H9 (cell line): Measurements from ENCODE around the gene GRIP2. TPM values are rescaled to one million over a fixed set of nuclear protein-coding genes. Genes with fewer than 3 reads are reported as not detected.

Source experiments
- DNase-seq: peaks from one replicate; pipeline ENCODE4 v3.0.0-alpha.2; 2017
- H2AFZ ChIP-seq: one replicate; pipeline ENCODE4 v1.6.1; 2013; ENCODE audit warnings: mild to moderate bottlenecking, low read length, control low read depth, moderate library complexity
- H2AK5ac ChIP-seq: 2 replicates; pipeline ENCODE4 v1.6.1; 2013; ENCODE audit warnings: low read length, control low read depth, mixed read lengths; ENCODE audit not compliant: insufficient read length
- H2BK120ac ChIP-seq: one replicate; pipeline ENCODE4 v1.6.1; 2013; ENCODE audit warnings: low read depth, mild to moderate bottlenecking, low read length, control low read depth, inconsistent platforms; ENCODE audit not compliant: poor library complexity, severe bottlenecking
- H2BK12ac ChIP-seq: 2 replicates; pipeline ENCODE4 v1.6.1; 2013; ENCODE audit warnings: low read length, control low read depth, mixed read lengths, low read depth; ENCODE audit not compliant: insufficient read length
- H2BK15ac ChIP-seq: 2 replicates; pipeline ENCODE4 v1.6.1; 2013; ENCODE audit warnings: low read depth, low read length, control low read depth
- H2BK20ac ChIP-seq: one replicate; pipeline ENCODE4 v1.6.1; 2013; ENCODE audit warnings: low read depth, mild to moderate bottlenecking, low read length, control low read depth, inconsistent platforms; ENCODE audit not compliant: poor library complexity, severe bottlenecking
- H2BK5ac ChIP-seq: 2 replicates; pipeline ENCODE4 v1.6.1; 2013; ENCODE audit warnings: low read length, control low read depth, mixed read lengths; ENCODE audit not compliant: insufficient read length
- H3K14ac ChIP-seq: 2 replicates; pipeline ENCODE4 v1.6.1; 2013; ENCODE audit warnings: low read length, control low read depth; ENCODE audit not compliant: insufficient read depth
- H3K18ac ChIP-seq: 2 replicates; pipeline ENCODE4 v1.6.1; 2013; ENCODE audit warnings: low read depth, mild to moderate bottlenecking, mixed read lengths, low read length, control low read depth; ENCODE audit not compliant: insufficient read length
- H3K23ac ChIP-seq: 2 replicates; pipeline ENCODE4 v1.6.1; 2013; ENCODE audit warnings: low read length, control low read depth, mixed read lengths, low read depth; ENCODE audit not compliant: insufficient read length
- H3K23me2 ChIP-seq: 2 replicates; pipeline ENCODE4 v1.6.1; 2013; ENCODE audit warnings: low read depth, mild to moderate bottlenecking, mixed read lengths, low read length, control low read depth; ENCODE audit not compliant: insufficient read length, poor library complexity, severe bottlenecking
- H3K27ac ChIP-seq: 2 replicates; pipeline ENCODE4 v1.5.1; 2013; ENCODE audit warnings: low read length, control low read depth, mixed read lengths, low read depth; ENCODE audit not compliant: insufficient read length
- H3K27me3 ChIP-seq: 2 replicates; pipeline ENCODE4 v1.6.1; 2013; ENCODE audit warnings: low read length, control low read depth, inconsistent platforms; ENCODE audit not compliant: insufficient read depth
- H3K4ac ChIP-seq: 2 replicates; pipeline ENCODE4 v1.6.1; 2013; ENCODE audit warnings: low read depth, mild to moderate bottlenecking, control low read depth, inconsistent platforms, low read length, moderate library complexity
- H3K4me1 ChIP-seq: 2 replicates; pipeline ENCODE4 v1.6.1; 2013; ENCODE audit warnings: low read length, control low read depth, inconsistent platforms; ENCODE audit not compliant: insufficient read depth
- H3K4me2 ChIP-seq: 2 replicates; pipeline ENCODE4 v1.6.1; 2013; ENCODE audit warnings: low read length, control low read depth, mixed read lengths; ENCODE audit not compliant: insufficient read length, insufficient read depth
- H3K56ac ChIP-seq: 2 replicates; pipeline ENCODE4 v1.6.1; 2013; ENCODE audit warnings: low read depth, mild to moderate bottlenecking, mixed read lengths, low read length, control low read depth; ENCODE audit not compliant: insufficient read length
- H3K79me1 ChIP-seq: 2 replicates; pipeline ENCODE4 v1.6.1; 2013; ENCODE audit warnings: low read depth, mild to moderate bottlenecking, moderate library complexity, low read length, control low read depth, inconsistent platforms; ENCODE audit not compliant: insufficient read depth, poor library complexity, severe bottlenecking
- H3K79me2 ChIP-seq: 2 replicates; pipeline ENCODE4 v1.6.1; 2013; ENCODE audit warnings: low read length, control low read depth, inconsistent platforms; ENCODE audit not compliant: insufficient read depth
- H3K9ac ChIP-seq: 2 replicates; pipeline ENCODE4 v1.6.1; 2013; ENCODE audit warnings: low read length, control low read depth, mixed read lengths; ENCODE audit not compliant: insufficient read length; ENCODE audit errors: extremely low read depth
- H3K9me3 ChIP-seq: one replicate; pipeline ENCODE4 v1.6.1; 2013; ENCODE audit warnings: low read depth, low read length, inconsistent platforms; ENCODE audit not compliant: control insufficient read depth
- H3T11ph ChIP-seq: one replicate; pipeline ENCODE4 v1.6.1; 2013; ENCODE audit warnings: mild to moderate bottlenecking, low read length, control low read depth, inconsistent platforms
- H4K20me1 ChIP-seq: one replicate; pipeline ENCODE4 v1.6.1; 2013; ENCODE audit not compliant: control insufficient read depth, insufficient read length, insufficient read depth
- H4K5ac ChIP-seq: 2 replicates; pipeline ENCODE4 v1.6.1; 2013; ENCODE audit warnings: low read depth, mild to moderate bottlenecking, mixed read lengths, low read length, control low read depth; ENCODE audit not compliant: insufficient read length
- H4K8ac ChIP-seq: replicated peaks from 2 replicates; pipeline ENCODE4 v1.6.1; 2013; ENCODE audit warnings: low read length, control low read depth, mixed read lengths, low read depth; ENCODE audit not compliant: insufficient read length
- H4K91ac ChIP-seq: 2 replicates; pipeline ENCODE4 v1.6.1; 2013; ENCODE audit warnings: low read depth, mild to moderate bottlenecking, moderate library complexity, mixed read lengths, low read length, control low read depth; ENCODE audit not compliant: insufficient read length
- H3K27ac Mint-ChIP-seq, 3 experiments: 2 replicates in 2 of 3; 3 replicates in 1 of 3; pipeline ENCODE4 v1.8.0; 2020 to 2021; ENCODE audit warnings: mixed read lengths in 3 of 3, mild to moderate bottlenecking in 1 of 3, moderate library complexity in 1 of 3
- H3K27me3 Mint-ChIP-seq: 2 replicates; pipeline ENCODE4 v1.8.0; 2021; ENCODE audit warnings: low read depth, mild to moderate bottlenecking, moderate library complexity, mixed read lengths
- H3K36me3 Mint-ChIP-seq, 3 experiments: 2 replicates in 2 of 3; 3 replicates in 1 of 3; pipeline ENCODE4 v1.8.0; 2020 to 2021; ENCODE audit warnings: low read depth in 3 of 3, mixed read lengths in 3 of 3; ENCODE audit not compliant: insufficient read depth in 1 of 3
- H3K4me1 Mint-ChIP-seq, 2 experiments: 2 replicates each; pipeline ENCODE4 v1.8.0; 2020; ENCODE audit warnings: mixed read lengths in 2 of 2
- H3K4me3 Mint-ChIP-seq, 2 experiments: 2 replicates in 1 of 2; 3 replicates in 1 of 2; pipeline ENCODE4 v1.8.0; 2020 to 2021; ENCODE audit warnings: mild to moderate bottlenecking in 2 of 2, mixed read lengths in 2 of 2, moderate library complexity in 1 of 2
- H3K9me3 Mint-ChIP-seq, 2 experiments: 2 replicates in 1 of 2; 3 replicates in 1 of 2; pipeline ENCODE4 v1.8.0; 2020; ENCODE audit warnings: mild to moderate bottlenecking in 2 of 2, mixed read lengths in 2 of 2, moderate library complexity in 1 of 2
- CTCF ChIP-seq: fragments of 200-600 bp; sonication (generic); conservative IDR thresholded peaks from 3 replicates; pipeline ENCODE4 v1.8.0; 2021; ENCODE audit warnings: antibody characterized with exemption, mild to moderate bottlenecking
- WGBS: extraction: QIAGEN DNeasy Blood & Tissue Kit; methylation state at CpG from one replicate; pipeline ENCODE4 v1.1.7; 2013; ENCODE audit warnings: missing lambda C conversion rate, low lambda C conversion rate, mixed read lengths; ENCODE audit not compliant: insufficient read length; ENCODE audit errors: extremely low coverage; 5-methylcytosine and 5-hydroxymethylcytosine counted together
- total RNA-seq: library from RNA; stranded (reverse); gene quantifications from 2 replicates; pipeline ENCODE4 v1.2.1, GENCODE V29; 2021

Gene GRIP2
- total RNA-seq, 1 experiment from 2014 or later, result 3.1 TPM

GRCh38 chr3:14520967-14521366 lies 19.2 kb downstream of the GRIP2 start:
- Histone ChIP-seq H3T11ph (no peak overlapping the region), H3K23ac (no peak overlapping the region), H3K27ac (no peak overlapping the region), H3K4ac (no peak overlapping the region), H2AFZ (no peak overlapping the region), H4K8ac (no peak overlapping the region), H3K4me2 (no peak overlapping the region), H3K14ac (no peak overlapping the region; the same call in 1 of the 2 replicates), H2BK20ac (no peak overlapping the region), H3K56ac (no peak overlapping the region), H3K9ac (no peak overlapping the region), H3K9me3 (no peaks in the 10 kb centered on the region), H2BK5ac (no peak overlapping the region), H2BK15ac (no peak overlapping the region), H3K18ac (no peak overlapping the region), H3K4me1 (no peaks in the 10 kb centered on the region), H3K79me1 (no peaks in the 10 kb centered on the region), H2BK120ac (no peak overlapping the region), H4K91ac (no peak overlapping the region), H4K5ac (no peak overlapping the region), H3K27me3 (no peaks in the 10 kb centered on the region), H4K20me1 (no peaks in the 10 kb centered on the region), H2BK12ac (no peak overlapping the region), H3K23me2 (no peaks in the 10 kb centered on the region), H2AK5ac (no peak overlapping the region), H3K79me2 (no peaks in the 10 kb centered on the region)
- Mint-ChIP-seq H3K4me3 (no peak overlapping the region), H3K4me1 (peaks cover 6 to 16% of the 10 kb centered on the region in 2 experiments; a peak in 3 of 4 replicates), H3K27ac (no peak overlapping the region; a peak in 1 of 7 replicates), H3K9me3 (no peaks in the 10 kb centered on the region), H3K27me3 (peaks cover 1% of the 10 kb centered on the region), H3K36me3 (no peaks in the 10 kb centered on the region; a peak in 1 of 7 replicates)
- peak; percentile 15 for DNase-seq
- no CpG with 5 or more reads among the region's 8 CpGs for WGBS
- no peak for TF ChIP-seq CTCF
